ENCODE measurements around the gene CADPS. TPM values are rescaled to one million over a fixed set of nuclear protein-coding genes. Genes with fewer than 3 reads are reported as not detected.

Gene CADPS
- total RNA-seq, 1 donor = 3.7 TPM

DNA sequence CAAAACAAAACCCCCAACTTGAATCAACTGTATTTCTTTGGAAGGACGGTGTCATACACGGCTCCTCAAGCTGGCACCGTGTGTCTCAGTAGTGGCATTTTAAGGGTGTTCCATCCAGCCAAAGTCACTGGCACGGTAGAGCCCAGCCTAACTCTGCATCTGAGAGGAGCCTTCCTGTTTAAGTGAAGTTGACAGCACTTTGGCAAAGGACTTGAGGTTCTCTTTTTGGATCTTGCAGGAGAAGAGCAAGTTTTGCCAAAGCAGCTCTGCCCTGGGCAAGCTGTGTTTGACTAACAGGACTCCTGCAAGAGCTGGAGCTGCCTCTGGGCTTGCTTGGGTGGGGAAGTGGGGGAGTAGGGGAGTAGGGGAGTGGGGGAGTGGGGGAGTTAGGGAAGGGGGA lies 392.3 kb downstream of the CADPS start:
- DNase-seq (ENCODE audit: low read depth) = no peak
- no peak overlapping the region for H3K4me3 ChIP-seq (ENCODE audit: low read depth, low read length)
- no peak for TF ChIP-seq CTCF (IDR thresholded peaks at IDR 0.05; ENCODE audit: insufficient read depth, low read length)

DNA sequence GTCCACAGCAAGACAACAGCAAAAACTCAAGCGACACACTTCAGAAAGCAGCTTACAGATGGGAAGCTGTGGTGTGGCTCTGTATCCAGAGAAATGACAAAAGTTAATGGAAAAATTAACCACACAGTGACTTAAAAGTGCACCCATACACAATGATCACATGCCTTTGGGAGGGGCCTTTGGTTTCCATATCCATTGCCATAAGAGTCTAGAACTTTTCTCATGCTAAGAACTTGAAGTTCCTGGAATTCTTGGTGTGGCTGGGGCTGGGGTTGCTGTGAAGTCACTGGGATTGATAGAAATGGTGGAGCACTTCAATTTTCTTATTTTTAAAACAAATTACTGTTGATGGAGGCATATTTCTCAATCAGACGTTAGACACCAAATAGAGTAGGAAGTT lies 393.3 kb downstream of the CADPS start:
- H3K4me3 ChIP-seq (ENCODE audit: low read depth, low read length) = no peak overlapping the region
- DNase-seq (ENCODE audit: low read depth) = no peak
- TF ChIP-seq CTCF (IDR thresholded peaks at IDR 0.05; ENCODE audit: insufficient read depth, low read length) = no peak

- no peak for DNase-seq (ENCODE audit: low read depth)
- TF ChIP-seq CTCF (IDR thresholded peaks at IDR 0.05; ENCODE audit: insufficient read depth, low read length) = no peak
- H3K4me3 ChIP-seq (ENCODE audit: low read depth, low read length) = no peak overlapping the region
Measured at GRCh38 chr3:62480056-62480455, 395.2 kb downstream of the CADPS start.

DNA sequence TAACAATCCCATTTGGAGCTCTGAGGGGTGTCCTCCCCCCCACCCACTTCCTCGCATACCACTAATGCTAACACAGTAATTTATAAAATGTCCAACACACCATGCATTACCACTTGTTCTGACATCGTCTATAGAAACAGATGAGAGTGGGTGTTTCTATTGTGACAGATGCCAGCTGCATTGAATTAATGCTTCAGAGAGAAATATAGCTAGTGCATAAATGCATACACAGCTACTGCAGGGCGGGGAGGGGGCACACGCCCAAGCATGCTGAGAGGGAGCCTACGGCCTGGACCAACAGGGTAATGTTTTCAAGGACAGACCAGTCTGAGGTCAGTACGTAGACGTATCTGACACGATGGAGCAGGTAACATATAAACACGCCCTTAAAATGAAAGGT lies 395.9 kb downstream of the CADPS start:
- no peak for TF ChIP-seq CTCF (IDR thresholded peaks at IDR 0.05; ENCODE audit: insufficient read depth, low read length)
- H3K4me3 ChIP-seq (ENCODE audit: low read depth, low read length) = no peak overlapping the region
- DNase-seq (ENCODE audit: low read depth) = no peak

DNA sequence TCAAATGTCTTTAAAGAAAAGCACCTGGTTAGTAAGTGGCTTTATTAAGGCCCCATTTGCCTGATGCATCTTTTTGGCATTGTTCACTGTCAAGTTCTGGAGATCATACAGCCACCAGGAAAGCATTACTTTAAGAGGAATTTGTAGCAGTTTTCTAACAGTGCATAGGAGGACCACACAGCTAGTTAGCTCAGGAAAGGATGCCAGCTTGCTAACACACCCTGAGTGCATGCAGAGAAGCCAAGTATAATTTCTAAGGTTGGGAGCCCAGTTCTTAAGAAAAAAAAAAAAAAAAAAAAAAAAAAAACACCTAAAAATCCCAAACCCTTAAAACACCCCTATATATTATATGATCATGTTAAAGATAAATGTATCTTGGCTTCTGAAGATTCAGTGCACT lies 399.9 kb downstream of the CADPS start:
- no peak for TF ChIP-seq CTCF (IDR thresholded peaks at IDR 0.05; ENCODE audit: insufficient read depth, low read length)
- no peak for DNase-seq (ENCODE audit: low read depth)
- H3K4me3 ChIP-seq (ENCODE audit: low read depth, low read length) = no peak overlapping the region

DNA sequence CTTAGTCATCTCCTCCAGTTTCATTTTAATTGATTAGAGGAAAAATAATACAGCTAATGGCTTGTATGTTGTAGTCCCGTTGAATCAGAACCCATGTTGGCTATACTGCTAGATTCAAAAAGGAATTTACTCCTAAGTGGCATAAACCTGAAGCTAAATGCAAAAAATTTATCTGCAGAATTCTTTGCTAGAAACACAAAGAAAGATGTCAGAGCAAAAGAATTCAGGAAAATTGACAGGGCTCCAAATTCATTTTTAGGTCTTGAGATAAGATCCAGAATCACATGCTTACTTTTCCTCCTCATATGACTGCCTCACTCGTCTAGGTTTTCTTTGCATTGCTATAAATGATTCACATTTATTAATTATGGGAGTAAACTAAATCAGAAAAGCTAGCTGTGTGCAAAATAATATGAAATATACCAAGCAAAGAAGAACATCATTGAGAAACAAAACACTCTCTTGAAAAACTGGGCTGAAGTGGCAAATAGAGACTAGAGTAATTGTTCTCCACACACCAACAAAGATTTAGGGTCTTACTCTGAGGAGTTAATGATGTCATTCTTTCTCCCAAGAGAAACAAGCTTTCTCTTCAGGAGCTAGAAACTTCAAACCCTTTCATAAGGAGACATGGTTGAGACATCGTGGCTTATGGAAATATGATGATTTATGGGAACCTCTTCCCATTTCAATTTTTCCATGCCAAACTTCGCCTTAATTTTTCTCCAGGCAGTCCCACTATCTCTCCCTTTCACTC lies 407.1 kb downstream of the CADPS start:
- DNase-seq (ENCODE audit: low read depth) = peak; percentile 32
- no peak for TF ChIP-seq CTCF (IDR thresholded peaks at IDR 0.05; ENCODE audit: insufficient read depth, low read length)
- no peak overlapping the region for H3K4me3 ChIP-seq (ENCODE audit: low read depth, low read length)

DNA sequence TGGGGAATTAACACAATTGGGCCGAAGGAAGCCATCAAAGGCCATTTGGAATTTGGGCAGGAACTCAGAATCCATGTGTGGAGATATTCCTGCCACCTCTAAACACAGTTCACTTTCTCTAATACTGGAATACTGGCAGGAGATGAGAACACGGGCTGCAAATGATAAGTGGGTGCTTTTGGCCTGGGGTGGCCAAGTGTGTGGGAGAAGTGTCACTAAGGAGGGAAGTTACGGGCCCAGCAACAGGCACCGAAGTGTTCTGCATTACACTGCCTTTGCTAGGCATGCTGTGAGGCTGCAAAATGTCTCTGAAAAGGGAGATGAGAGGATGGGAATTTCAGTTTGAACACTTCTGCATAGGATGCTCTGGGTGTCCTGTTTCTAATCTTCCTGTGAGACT lies 412.4 kb downstream of the CADPS start:
- no peak for TF ChIP-seq CTCF (IDR thresholded peaks at IDR 0.05; ENCODE audit: insufficient read depth, low read length)
- H3K4me3 ChIP-seq (ENCODE audit: low read depth, low read length) = no peak overlapping the region
- no peak for DNase-seq (ENCODE audit: low read depth)

Data from fibroblast of the aortic adventitia (primary cell).